A549 (cell line): ENCODE results near the gene MLXIPL. TPM values are rescaled to one million over a fixed set of nuclear protein-coding genes. Genes with fewer than 3 reads are reported as not detected.

Experiments
- ATAC-seq, 2 experiments: fragments of 200-7000 bp in 1 of 2; fragments of >200 bp in 1 of 2; cut with Nextera tagmentation in 1 of 2; cut with Tn5 transposase in 1 of 2; 3 replicates each; pipeline versions ENCODE4 v1.8.0 to v1.9.1; 2018 to 2020; ENCODE audit warnings: mild to moderate bottlenecking in 1 of 2, moderate library complexity in 1 of 2
- CTCF ChIA-PET: fragments of 300-600 bp; sonication (Branson Sonifier 250); formaldehyde crosslinking; extraction: SDS; loops from one replicate; lab custom pipeline; 2021; ENCODE audit warnings: antibody characterized with exemption, inconsistent platforms; lab: Yijun Ruan, JAX
- POLR2A ChIA-PET: fragments of 350-600 bp; formaldehyde crosslinking; extraction: SDS; loops from one replicate; lab custom pipeline; 2021; ENCODE audit warnings: antibody characterized with exemption, inconsistent platforms; lab: Yijun Ruan, JAX
- DNase-seq, 2 experiments: peaks; one replicate each; pipeline versions ENCODE4 v3.0.0 to v3.0.0-alpha.2; 2011 to 2016; ENCODE audit warnings: low read depth in 1 of 2, low spot score in 1 of 2
- FAIRE-seq: peaks from 2 replicates; lab custom pipeline; 2011; peaks lifted over from hg19 to GRCh38; lab: Jason Lieb, UNC
- H3K27ac ChIP-seq, 2 experiments: fragments of >200 bp; sonication (Bioruptor Twin); formaldehyde crosslinking; 3 replicates each; pipeline ENCODE4 v1.5.1; 2016 to 2017
- H3K4me1 ChIP-seq: fragments of >200 bp; sonication (Bioruptor Twin); formaldehyde crosslinking; 3 replicates; pipeline ENCODE4 v1.6.1; 2016
- H3K4me2 ChIP-seq: fragments of >200 bp; sonication (Bioruptor Twin); formaldehyde crosslinking; 3 replicates; pipeline ENCODE4 v1.6.1; 2016
- H3K4me3 ChIP-seq: fragments of >200 bp; sonication (Bioruptor Twin); formaldehyde crosslinking; 3 replicates; pipeline ENCODE4 v1.5.1; 2016
- H3K9me3 ChIP-seq: fragments of >200 bp; sonication (Bioruptor Twin); formaldehyde crosslinking; 3 replicates; pipeline ENCODE4 v1.6.1; 2016
- BHLHE40 ChIP-seq: IDR thresholded peaks from 2 replicates; pipeline ENCODE4 v1.6.1; 2012; ENCODE audit warnings: low read depth, low read length, inconsistent platforms
- CHD2 ChIP-seq: fragments of 150-350 bp; IDR thresholded peaks from 2 replicates; pipeline ENCODE4 v1.6.1; 2014; ENCODE audit warnings: low read length; ENCODE audit not compliant: partially characterized antibody
- E2F6 ChIP-seq: IDR thresholded peaks from 2 replicates; pipeline ENCODE4 v1.6.1; 2012; ENCODE audit warnings: low read depth, borderline replicate concordance
- EHF ChIP-seq: fragments of 250-450 bp; sonication (Bioruptor Pico); IDR thresholded peaks from 2 replicates; pipeline ENCODE4 v1.5.0; 2020; ENCODE audit warnings: mild to moderate bottlenecking
- EHMT2 ChIP-seq: fragments of 200-600 bp; sonication (generic); IDR thresholded peaks from 2 replicates; pipeline ENCODE4 v1.6.1; 2016; ENCODE audit warnings: antibody characterized with exemption, low read depth, mild to moderate bottlenecking, moderate library complexity
- ESRRA ChIP-seq: fragments of 150-350 bp; IDR thresholded peaks from 2 replicates; pipeline ENCODE4 v1.6.1; 2014; ENCODE audit warnings: mild to moderate bottlenecking, low read length, borderline replicate concordance
- FOSL2 ChIP-seq, 2 experiments: fragments of 450-650 bp in 1 of 2; fragments of >200 bp in 1 of 2; sonication (Bioruptor Twin) in 1 of 2; formaldehyde crosslinking; IDR thresholded peaks; 2 replicates each; pipeline versions ENCODE4 v1.5.0 to v1.6.1; 2016 to 2020; ENCODE audit warnings: mild to moderate bottlenecking in 1 of 2, moderate library complexity in 1 of 2
- HES2 ChIP-seq: fragments of >200 bp; sonication (Bioruptor Twin); formaldehyde crosslinking; IDR thresholded peaks from 2 replicates; pipeline ENCODE4 v1.6.1; 2016
- HEYL ChIP-seq: fragments of 250-450 bp; sonication (Bioruptor Pico); IDR thresholded peaks from 2 replicates; pipeline ENCODE4 v1.8.0; 2021; ENCODE audit warnings: mild to moderate bottlenecking, moderate library complexity
- HOXA7 ChIP-seq: fragments of 250-450 bp; sonication (Bioruptor Pico); IDR thresholded peaks from 2 replicates; pipeline ENCODE4 v1.5.0; 2020; ENCODE audit warnings: mild to moderate bottlenecking, moderate library complexity
- JUN ChIP-seq, 2 experiments: fragments of >200 bp; sonication (Bioruptor Twin); formaldehyde crosslinking; IDR thresholded peaks; 2 replicates in 1 of 2; 3 replicates in 1 of 2; pipeline ENCODE4 v1.6.1; 2016 to 2017
- JUNB ChIP-seq: fragments of >200 bp; sonication (Bioruptor Twin); formaldehyde crosslinking; IDR thresholded peaks from 2 replicates; pipeline ENCODE4 v1.6.1; 2016
- KDM5A ChIP-seq: fragments of 200-600 bp; sonication (generic); IDR thresholded peaks from 2 replicates; pipeline ENCODE4 v1.6.1; 2016; ENCODE audit warnings: antibody characterized with exemption, mild to moderate bottlenecking
- MYC ChIP-seq: IDR thresholded peaks from 2 replicates; pipeline ENCODE4 v1.6.1; 2012; ENCODE audit warnings: mild to moderate bottlenecking, inconsistent platforms, low read length, improper control_type of control experiment, borderline replicate concordance
- PBX3 ChIP-seq: IDR thresholded peaks from 2 replicates; pipeline ENCODE4 v1.6.1; 2012
- POLR2AphosphoS2 ChIP-seq: conservative IDR thresholded peaks from 2 replicates; pipeline ENCODE4 v1.6.1; 2012; ENCODE audit warnings: low read length, improper control_type of control experiment, inconsistent platforms
- REST ChIP-seq: fragments of 200-600 bp; sonication (generic); IDR thresholded peaks from 2 replicates; pipeline ENCODE4 v1.6.1; 2016; ENCODE audit warnings: antibody characterized with exemption, mild to moderate bottlenecking, moderate library complexity
- RFX5 ChIP-seq: fragments of 450-650 bp; IDR thresholded peaks from 2 replicates; pipeline ENCODE4 v1.7.1; 2014; ENCODE audit warnings: antibody characterized with exemption, mild to moderate bottlenecking, moderate library complexity
- SMC3 ChIP-seq: fragments of >200 bp; sonication (Bioruptor Twin); formaldehyde crosslinking; IDR thresholded peaks from 3 replicates; pipeline ENCODE4 v1.6.1; 2018; ENCODE audit warnings: inconsistent platforms
- SREBF2 ChIP-seq: fragments of 450-650 bp; IDR thresholded peaks from 2 replicates; pipeline ENCODE4 v1.6.1; 2014; ENCODE audit warnings: mild to moderate bottlenecking, moderate library complexity
- TFCP2L1 ChIP-seq: fragments of 250-450 bp; sonication (Bioruptor Pico); IDR thresholded peaks from 2 replicates; pipeline ENCODE4 v1.5.0; 2021; ENCODE audit warnings: mild to moderate bottlenecking
- USF2 ChIP-seq: fragments of 450-650 bp; IDR thresholded peaks from 2 replicates; pipeline ENCODE4 v1.6.1; 2014; ENCODE audit warnings: antibody characterized with exemption
- WGBS: methylation state at CpG from one replicate; pipeline ENCODE4 v1.1.6; 2017; ENCODE audit errors: missing lambda C conversion rate; 5-methylcytosine and 5-hydroxymethylcytosine counted together
- polyA plus RNA-seq, 4 experiments: library from polyadenylated mRNA; depleted of rRNA in 3 of 4; stranded (reverse); fragments of >200 nt; fragmentation: RNase III in 1 of 4; extraction: RNeasy Plus Mini Kit Qiagen cat#74134 plus additional on column Dnase treatment in 1 of 4; gene quantifications; 2 replicates in 3 of 4; 3 replicates in 1 of 4; pipeline ENCODE4 v1.2.3, GENCODE V29; 2011 to 2017

Gene MLXIPL
- polyA plus RNA-seq, 2 of the 4 experiments (the other 2 are of a cell fraction) = 1.4 to 3.3 TPM

- H3K27ac ChIP-seq = peak overlapping the region in 1 of 2 experiments; percentile 92; a peak in 2 of 6 replicates
- H3K4me3 ChIP-seq = no peak overlapping the region
- no peaks in the 10 kb centered on the region for H3K9me3 ChIP-seq
- DNase-seq (no peak), ATAC-seq (no peak), FAIRE-seq (no peak)
- CTCF ChIA-PET = interaction anchor here (0.9 to 9.1 kb wide), 5 partner anchors 9 to 112 kb away, joined by 3 to 93 read pairs (median 9); no protein-coding TSS in a partner anchor
- peak overlapping the region; percentile 96; the same call in 2 of the 3 replicates for H3K4me2 ChIP-seq
- TF ChIP-seq HOXA7 (CRISPR knock-in tag) (no peak), TFCP2L1 (CRISPR knock-in tag) (no peak), FOSL2 (IDR thresholded peaks at IDR 0.05) (no peak), FOSL2 (CRISPR knock-in tag; IDR thresholded peaks at IDR 0.05) (no peak), HES2 (no peak), SMC3 (no peak), USF2 (no peak), POLR2AphosphoS2 (no peak), E2F6 (no peak), RFX5 (no peak), REST (no peak)
- WGBS = 89% methylated on average over 54 of the region's 58 CpGs
- POLR2A ChIA-PET = no interaction called here
- H3K4me1 ChIP-seq = peaks cover 21% of the 10 kb centered on the region
Observed at GRCh38 chr7:73622909-73623797, 1.2 kb downstream of the MLXIPL start.

- H3K9me3 ChIP-seq = no peaks in the 10 kb centered on the region
- ChIA-PET POLR2A (no interaction called here), CTCF (interaction anchor here (0.8 to 9.1 kb wide), 10 partner anchors 9 to 112 kb away, joined by 3 to 93 read pairs (median 6); partner anchors contain the start of gene VPS37D)
- no peak for FAIRE-seq
- no peak overlapping the region for H3K4me3 ChIP-seq
- peak overlapping the region; percentile 1; the same call in 1 of the 3 replicates for H3K4me2 ChIP-seq
- peak overlapping the region in 1 of 2 experiments; percentile 92; a peak in 2 of 6 replicates for H3K27ac ChIP-seq
- DNase-seq = no peak
- 100% methylated on average over 1 of the region's 2 CpGs for WGBS
- no peak for ATAC-seq
- peaks cover 21% of the 10 kb centered on the region for H3K4me1 ChIP-seq
- TF ChIP-seq BHLHE40 (no peak), HEYL (CRISPR knock-in tag) (no peak), USF2 (no peak), SMC3 (no peak), KDM5A (no peak), EHF (CRISPR knock-in tag) (no peak), CHD2 (no peak), PBX3 (no peak), SREBF2 (no peak), EHMT2 (no peak), ESRRA (no peak), JUNB (no peak), JUN (IDR thresholded peaks at IDR 0.05) (no peak), MYC (no peak)
Observed at GRCh38 chr7:73622527-73622908, 1.8 kb downstream of the MLXIPL start.
